HCT116 (cell line): ENCODE results near the gene PEAK1. TPM values are rescaled to one million over a fixed set of nuclear protein-coding genes. Genes with fewer than 3 reads are reported as not detected.
A peak's percentile ranks its signal among the peaks of the same experiment; 100 is the strongest.

ENCODE experiments used
- ATAC-seq: fragments of 200-7000 bp; cut with Tn5 transposase; 2 replicates; pipeline ENCODE4 v1.9.1; 2020; ENCODE audit warnings: mild to moderate bottlenecking, moderate library complexity
- BruUV-seq: library from RNA; stranded (reverse); fragments of 400-500 nt; replicated peaks from 2 replicates; lab custom pipeline; 2021; lab: Mats Ljungman, UMichigan
- CTCF ChIA-PET: fragments of 300-600 bp; sonication (Branson Sonifier 250); formaldehyde crosslinking; loops from one replicate; lab custom pipeline; 2021; ENCODE audit warnings: antibody characterized with exemption; lab: Charles Lee
- POLR2A ChIA-PET: fragments of 300-600, 350-600 bp; sonication (Branson Sonifier 250); formaldehyde crosslinking; loops from one replicate; lab custom pipeline; 2021; ENCODE audit warnings: antibody characterized with exemption; lab: Charles Lee
- RAD21 ChIA-PET, 2 experiments: fragments of 300-600 bp; sonication (Branson Sonifier 250); formaldehyde crosslinking; loops; one replicate each; lab custom pipeline; 2023; ENCODE audit warnings: low total read pairs in 2 of 2; ENCODE audit not compliant: uncharacterized antibody in 2 of 2, unreplicated experiment in 2 of 2, low non-redundant PET in 1 of 2; lab: Charles Lee
- DNase-seq: peaks from one replicate; pipeline ENCODE4 v3.0.0-alpha.2; 2010; ENCODE audit warnings: low read depth, low spot score
- H2AFZ ChIP-seq: fragments of 200-600 bp; shearing (Covaris generic), sonication (generic); 2 replicates; pipeline ENCODE4 v1.6.1; 2017; ENCODE audit warnings: low read depth, mixed run types, mixed read lengths, antibody characterized with exemption, low read length; ENCODE audit not compliant: poor library complexity, severe bottlenecking
- H3K27ac ChIP-seq: 2 replicates; pipeline ENCODE4 v1.5.1; 2012; ENCODE audit warnings: low read depth, low read length
- H3K27me3 ChIP-seq: fragments of 200-600 bp; sonication (generic); 2 replicates; pipeline ENCODE4 v1.6.1; 2016; ENCODE audit warnings: mixed run types, low read length, mixed read lengths; ENCODE audit not compliant: insufficient read depth
- H3K36me3 ChIP-seq, 2 experiments: fragments of 200-500 bp in 1 of 2; fragments of 200-600 bp in 1 of 2; sonication (Bioruptor generic) in 1 of 2; sonication (generic) in 1 of 2; 2 replicates each; pipeline versions ENCODE4 v1.5.1 to v1.6.1; 2014 to 2016; ENCODE audit warnings: low read length in 2 of 2, inconsistent platforms in 1 of 2, mixed read lengths in 1 of 2, mixed run types in 1 of 2; ENCODE audit not compliant: insufficient read depth in 2 of 2, control insufficient read depth in 1 of 2
- H3K4me1 ChIP-seq, 2 experiments: fragments of 200-600 bp in 1 of 2; sonication (generic) in 1 of 2; 2 replicates each; pipeline versions ENCODE4 v1.5.1 to v1.6.1; 2012 to 2017; ENCODE audit warnings: low read length in 2 of 2, inconsistent platforms in 1 of 2, mild to moderate bottlenecking in 1 of 2, mixed read lengths in 1 of 2, mixed run types in 1 of 2, moderate library complexity in 1 of 2; ENCODE audit not compliant: insufficient read depth in 2 of 2, control insufficient read depth in 1 of 2
- H3K4me2 ChIP-seq: fragments of 200-600 bp; sonication (generic); 2 replicates; pipeline ENCODE4 v1.6.1; 2017; ENCODE audit warnings: mixed run types, low read length, mixed read lengths
- H3K4me3 ChIP-seq, 2 experiments: fragments of 200-600 bp in 1 of 2; sonication (generic) in 1 of 2; replicated peaks in 1 of 2; 2 replicates each; pipeline ENCODE4 v1.5.1; 2011 to 2016; ENCODE audit warnings: low read length in 2 of 2, control low read depth in 1 of 2, low read depth in 1 of 2, mild to moderate bottlenecking in 1 of 2, mixed read lengths in 1 of 2, mixed run types in 1 of 2
- H3K79me2 ChIP-seq: fragments of 200-600 bp; sonication (generic); 2 replicates; pipeline ENCODE4 v1.6.1; 2017; ENCODE audit warnings: mild to moderate bottlenecking, mixed run types, low read length, moderate library complexity, mixed read lengths; ENCODE audit not compliant: insufficient read depth
- H3K9ac ChIP-seq: fragments of 200-600 bp; sonication (generic); 2 replicates; pipeline ENCODE4 v1.6.1; 2016; ENCODE audit warnings: low read length, mixed read lengths
- H3K9me2 ChIP-seq: fragments of 200-600 bp; sonication (generic), shearing (Covaris generic); 2 replicates; pipeline ENCODE4 v1.6.1; 2017; ENCODE audit warnings: mixed run types, mild to moderate bottlenecking, moderate library complexity; ENCODE audit not compliant: insufficient read depth
- H3K9me3 ChIP-seq, 2 experiments: fragments of 200-500 bp in 1 of 2; fragments of 200-600 bp in 1 of 2; sonication (Bioruptor generic) in 1 of 2; sonication (generic) in 1 of 2; 2 replicates each; pipeline ENCODE4 v1.6.1; 2014 to 2017; ENCODE audit warnings: low read length in 2 of 2, mixed read lengths in 2 of 2, inconsistent platforms in 1 of 2, low read depth in 1 of 2, mild to moderate bottlenecking in 1 of 2, mixed run types in 1 of 2, moderate library complexity in 1 of 2; ENCODE audit not compliant: control insufficient read depth in 1 of 2, insufficient read depth in 1 of 2
- H4K20me1 ChIP-seq: fragments of 200-600 bp; sonication (generic), shearing (Covaris generic); 2 replicates; pipeline ENCODE4 v1.6.1; 2017; ENCODE audit warnings: mixed run types, mild to moderate bottlenecking, moderate library complexity; ENCODE audit not compliant: insufficient read depth
- CEBPB ChIP-seq: IDR thresholded peaks from 2 replicates; pipeline ENCODE4 v1.6.1; 2012; ENCODE audit warnings: low read depth
- EGR1 ChIP-seq: IDR thresholded peaks from 2 replicates; pipeline ENCODE4 v1.6.1; 2012; ENCODE audit warnings: low read depth
- SIN3A ChIP-seq: IDR thresholded peaks from 2 replicates; pipeline ENCODE4 v1.6.1; 2012; ENCODE audit warnings: low read depth
- SP1 ChIP-seq: IDR thresholded peaks from 2 replicates; pipeline ENCODE4 v1.6.1; 2012; ENCODE audit warnings: low read depth
- SRF ChIP-seq: IDR thresholded peaks from 2 replicates; pipeline ENCODE4 v1.6.1; 2012; ENCODE audit warnings: low read depth
- ZFX ChIP-seq: fragments of 450-650 bp; IDR thresholded peaks from 2 replicates; pipeline ENCODE4 v1.6.1; 2017
- intact Hi-C: fragments of 100-400 bp; cut with micrococcal nuclease; formaldehyde crosslinking; loops from 2 replicates; pipeline ENCODE4 v1.10.0; 2022
- total RNA-seq: library from RNA; stranded (reverse); gene quantifications from one replicate; pipeline ENCODE4 v1.2.1, GENCODE V29; 2021; ENCODE audit not compliant: unreplicated experiment
- TF ChIP-seq, protein P1 (sequence below): IDR thresholded peaks from 2 replicates; pipeline ENCODE4 v1.6.1; 2011; ENCODE audit warnings: mild to moderate bottlenecking, low read length, moderate library complexity; ENCODE audit not compliant: insufficient replicate concordance; ENCODE audit errors: extremely low read depth

PEAK1 gene
- total RNA-seq, 1 experiment from 2014 or later = 23.4 TPM

DNA sequence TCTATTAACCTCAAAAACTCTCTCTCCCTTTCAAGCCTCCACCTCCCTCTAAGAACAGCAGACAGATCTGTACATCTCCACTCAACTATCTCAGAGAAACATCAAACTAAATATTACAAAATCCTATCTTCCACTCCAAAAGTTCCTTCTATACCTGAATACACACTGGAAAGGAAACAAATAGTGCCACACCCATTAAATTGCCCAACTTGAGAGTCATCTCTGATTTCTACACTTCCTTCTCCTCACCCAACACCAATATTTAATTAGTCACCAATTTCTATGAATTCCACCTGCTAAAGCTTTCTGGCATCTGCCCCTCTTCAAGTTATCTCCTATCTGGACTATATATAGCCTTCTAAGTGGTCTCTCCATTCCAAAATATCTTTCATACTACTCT is 65.8 kb downstream of the PEAK1 start:
- ATAC-seq = no peak
- H3K4me1 ChIP-seq = peaks cover 0 to 7% of the 10 kb centered on the region in 2 experiments; a peak in 1 of 4 replicates
- H4K20me1 ChIP-seq = no peaks in the 10 kb centered on the region
- H3K4me2 ChIP-seq = no peak overlapping the region
- H3K9me2 ChIP-seq = no peaks in the 10 kb centered on the region
- H3K79me2 ChIP-seq = no peaks in the 10 kb centered on the region
- intact Hi-C loops = no loop called here
- H3K9me3 ChIP-seq = no peaks in the 10 kb centered on the region
- no peak for DNase-seq
- no peaks in the 10 kb centered on the region for H3K27me3 ChIP-seq
- H2AFZ ChIP-seq = no peak overlapping the region
- no peak overlapping the region for H3K4me3 ChIP-seq
- H3K9ac ChIP-seq = no peak overlapping the region
- H3K27ac ChIP-seq = no peak overlapping the region
- BruUV-seq = no TSS peak
- TF ChIP-seq SP1 (no peak), CEBPB (0 out of 2 replicates have a peak, but pooled peaks have one; percentile 20)
- RAD21 ChIA-PET = no interaction called here
- no peaks in the 10 kb centered on the region for H3K36me3 ChIP-seq
- CTCF ChIA-PET = no interaction called here
- POLR2A ChIA-PET = no interaction called here

- Histone ChIP-seq H3K9me2 (no peaks in the 10 kb centered on the region), H3K4me1 (peaks cover 0 to 7% of the 10 kb centered on the region in 2 experiments; a peak in 1 of 4 replicates), H3K9ac (no peak overlapping the region), H3K4me3 (no peak overlapping the region), H4K20me1 (no peaks in the 10 kb centered on the region)
- RAD21 ChIA-PET = no interaction called here
- TF ChIP-seq, protein P1, sequence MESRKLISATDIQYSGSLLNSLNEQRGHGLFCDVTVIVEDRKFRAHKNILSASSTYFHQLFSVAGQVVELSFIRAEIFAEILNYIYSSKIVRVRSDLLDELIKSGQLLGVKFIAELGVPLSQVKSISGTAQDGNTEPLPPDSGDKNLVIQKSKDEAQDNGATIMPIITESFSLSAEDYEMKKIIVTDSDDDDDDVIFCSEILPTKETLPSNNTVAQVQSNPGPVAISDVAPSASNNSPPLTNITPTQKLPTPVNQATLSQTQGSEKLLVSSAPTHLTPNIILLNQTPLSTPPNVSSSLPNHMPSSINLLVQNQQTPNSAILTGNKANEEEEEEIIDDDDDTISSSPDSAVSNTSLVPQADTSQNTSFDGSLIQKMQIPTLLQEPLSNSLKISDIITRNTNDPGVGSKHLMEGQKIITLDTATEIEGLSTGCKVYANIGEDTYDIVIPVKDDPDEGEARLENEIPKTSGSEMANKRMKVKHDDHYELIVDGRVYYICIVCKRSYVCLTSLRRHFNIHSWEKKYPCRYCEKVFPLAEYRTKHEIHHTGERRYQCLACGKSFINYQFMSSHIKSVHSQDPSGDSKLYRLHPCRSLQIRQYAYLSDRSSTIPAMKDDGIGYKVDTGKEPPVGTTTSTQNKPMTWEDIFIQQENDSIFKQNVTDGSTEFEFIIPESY = no peak
- TF ChIP-seq EGR1 = no peak
- no peak for TF ChIP-seq SRF
- TF ChIP-seq SIN3A = no peak
- TF ChIP-seq ZFX = no peak
- TF ChIP-seq, all 23 proteins: peak for 0
- intact Hi-C loops = no loop called here
- H3K9me3 ChIP-seq = no peaks in the 10 kb centered on the region
- H3K79me2 ChIP-seq = no peaks in the 10 kb centered on the region
- H2AFZ ChIP-seq = no peak overlapping the region
- BruUV-seq = no TSS peak
- DNase-seq (no peak), ATAC-seq (no peak)
- H3K4me2 ChIP-seq = no peak overlapping the region
- ChIA-PET CTCF (no interaction called here), POLR2A (no interaction called here)
- no peaks in the 10 kb centered on the region for H3K36me3 ChIP-seq
- no peak overlapping the region for H3K27ac ChIP-seq
- no peaks in the 10 kb centered on the region for H3K27me3 ChIP-seq
Observed at GRCh38 chr15:77352887-77353286, 67.0 kb downstream of the PEAK1 start.
